Sigmoid colon (tissue), 4 donors: ENCODE results near the gene SORBS1.

Experiments used
- CTCF ChIP-seq, 4 experiments: fragments of 450-650 bp in 3 of 4; fragments of 200-600 bp in 1 of 4; IDR thresholded peaks; one replicate each; pipeline ENCODE4 v1.5.1; 2016 to 2019; ENCODE audit warnings: antibody characterized with exemption in 4 of 4, mild to moderate bottlenecking in 3 of 4, moderate library complexity in 2 of 4
- EP300 ChIP-seq, 4 donors: sonication (generic); formaldehyde crosslinking; IDR thresholded peaks; one replicate each; pipeline ENCODE4 v1.6.1; 2017; ENCODE audit warnings: antibody characterized with exemption in 4 of 4
- POLR2A ChIP-seq, 2 donors: fragments of 450-650 bp; IDR thresholded peaks; one replicate each; pipeline ENCODE4 v1.6.1; 2016; ENCODE audit warnings: antibody characterized with exemption in 2 of 2, mild to moderate bottlenecking in 2 of 2, moderate library complexity in 2 of 2

GRCh38 chr10:95556994-95557767 is 4.0 kb downstream of the SORBS1 start:
- no peak for TF ChIP-seq POLR2A (IDR thresholded peaks at IDR 0.05)
- no peak for TF ChIP-seq CTCF (IDR thresholded peaks at IDR 0.05)
- TF ChIP-seq EP300 (IDR thresholded peaks at IDR 0.05): peak in 1 of 4 donors; percentile 12
